ENCODE results near the gene ANKRD11. TPM values are rescaled to one million over a fixed set of nuclear protein-coding genes. Genes with fewer than 3 reads are reported as not detected.
A peak's percentile ranks its signal among the peaks of the same experiment; 100 is the strongest.
"Not testable (repeated sequence)": the region's sequence is repeated elsewhere in the genome, so short reads cannot be mapped to it uniquely, and the experiment has no call there.

ANKRD11 gene
- polyA plus RNA-seq, 3 donors: 3.2 to 62.4 (median 5.4) TPM

- H3K4me3 Mint-ChIP-seq; H3K27me3 ChIP-seq (ENCODE audit: control insufficient read depth in 2 of 2, insufficient read depth in 2 of 2, low read length in 2 of 2); H3K4me2 ChIP-seq (replicated peaks; ENCODE audit: extremely low read depth, low read length, poor library complexity, severe bottlenecking); H3K9me3 ChIP-seq (replicated peaks in 1 of 2; ENCODE audit: control insufficient read depth in 1 of 2, insufficient read depth in 1 of 2, low read length in 2 of 2); H3K9me3 Mint-ChIP-seq; intact Hi-C loops (cut with micrococcal nuclease); H3K27me3 Mint-ChIP-seq (ENCODE audit: low read depth in 3 of 3); H2AFZ ChIP-seq (ENCODE audit: insufficient read depth, low read depth, low read length, poor library complexity, severe bottlenecking); DNase-seq; H3K9ac ChIP-seq (ENCODE audit: insufficient read depth, low read length, poor library complexity, severe bottlenecking); H3K4me3 ChIP-seq (replicated peaks in 1 of 3; ENCODE audit: low read depth in 2 of 3, low read length in 3 of 3); H3K36me3 ChIP-seq (replicated peaks in 1 of 2; ENCODE audit: control insufficient read depth in 1 of 2, insufficient read depth in 2 of 2, low read length in 2 of 2): not testable (repeated sequence)
- H3K4me1 ChIP-seq (ENCODE audit: control insufficient read depth in 1 of 2, insufficient read depth in 2 of 2, low read length in 2 of 2): peaks cover 16 to 18% of the 10 kb centered on the region in 2 donors
- H3K27ac ChIP-seq (ENCODE audit: low read depth in 1 of 2, low read length in 2 of 2): peak overlapping the region in 1 of 2 donors; percentile 56
- H3K36me3 Mint-ChIP-seq: peaks cover 8 to 42% of the 10 kb centered on the region in 2 donors
- H4K20me1 ChIP-seq (ENCODE audit: insufficient read depth, low read length): peaks cover 99% of the 10 kb centered on the region
- H3K4me1 Mint-ChIP-seq: peaks cover 32% of the 10 kb centered on the region
- peaks cover 98% of the 10 kb centered on the region for H3K79me2 ChIP-seq (ENCODE audit: insufficient read depth, low read length)
- peak overlapping the region in 4 of 7 donors; percentile 4 to 68 (median 42) for H3K27ac Mint-ChIP-seq
- WGBS (ENCODE audit: insufficient coverage): 98% methylated on average over 21 of the region's 44 CpGs
These were observed 100.7 kb downstream of the ANKRD11 start for GRCh38 chr16:89389504-89390223.

- Mint-ChIP-seq H3K27me3 (ENCODE audit: low read depth in 3 of 3) (peaks cover 0 to 2% (median 0%) of the 10 kb centered on the region in 3 donors), H3K4me3 (no peak overlapping the region), H3K36me3 (peaks cover 8 to 36% of the 10 kb centered on the region in 2 donors), H3K9me3 (no peaks in the 10 kb centered on the region), H3K27ac (peak overlapping the region in 4 of 7 donors; percentile 74 to 92 (median 84)), H3K4me1 (peaks cover 34% of the 10 kb centered on the region)
- no peaks in the 10 kb centered on the region for H3K27me3 ChIP-seq (ENCODE audit: control insufficient read depth in 2 of 2, insufficient read depth in 2 of 2, low read length in 2 of 2)
- no peaks in the 10 kb centered on the region for H3K9me3 ChIP-seq (replicated peaks in 1 of 2; ENCODE audit: control insufficient read depth in 1 of 2, insufficient read depth in 1 of 2, low read length in 2 of 2)
- H4K20me1 ChIP-seq (ENCODE audit: insufficient read depth, low read length): peaks cover 99% of the 10 kb centered on the region
- no peak overlapping the region for H2AFZ ChIP-seq (ENCODE audit: insufficient read depth, low read depth, low read length, poor library complexity, severe bottlenecking)
- intact Hi-C loops (cut with micrococcal nuclease): no loop called here
- H3K4me1 ChIP-seq (ENCODE audit: control insufficient read depth in 1 of 2, insufficient read depth in 2 of 2, low read length in 2 of 2): peaks cover 15 to 16% of the 10 kb centered on the region in 2 donors
- no peak for TF ChIP-seq CTCF (IDR thresholded peaks at IDR 0.05)
- H3K9ac ChIP-seq (ENCODE audit: insufficient read depth, low read length, poor library complexity, severe bottlenecking): no peak overlapping the region
- no peak for DNase-seq
- 90% methylated on average over 7 of the region's 9 CpGs for WGBS (ENCODE audit: insufficient coverage)
- H3K27ac ChIP-seq (ENCODE audit: low read depth in 1 of 2, low read length in 2 of 2): peak overlapping the region; percentile 4 to 56
- H3K79me2 ChIP-seq (ENCODE audit: insufficient read depth, low read length): peaks cover 98% of the 10 kb centered on the region
- no peak overlapping the region for H3K4me2 ChIP-seq (replicated peaks; ENCODE audit: extremely low read depth, low read length, poor library complexity, severe bottlenecking)
- H3K4me3 ChIP-seq (replicated peaks in 1 of 3; ENCODE audit: low read depth in 2 of 3, low read length in 3 of 3): no peak overlapping the region
- H3K36me3 ChIP-seq (replicated peaks in 1 of 2; ENCODE audit: control insufficient read depth in 1 of 2, insufficient read depth in 2 of 2, low read length in 2 of 2): peaks cover 0 to 3% of the 10 kb centered on the region in 2 donors
These were observed 101.8 kb downstream of the ANKRD11 start for GRCh38 chr16:89388536-89388935.

Measured in CD14-positive monocyte (primary cell).